ENCODE measurements around the gene SMIM32.

The SMIM32 gene

GRCh38 chr5:136207631-136208030 lies 14.7 kb upstream of the SMIM32 start:
- DNase-seq (ENCODE audit: low read depth), result no peak

- no peak for DNase-seq (ENCODE audit: low read depth)
Observed at GRCh38 chr5:136206361-136206760, 13.4 kb upstream of the SMIM32 start.

GRCh38 chr5:136205941-136206340 lies 13.0 kb upstream of the SMIM32 start:
- DNase-seq (ENCODE audit: low read depth), result no peak

- no peak for DNase-seq (ENCODE audit: low read depth)
Observed at GRCh38 chr5:136205061-136205702, 12.2 kb upstream of the SMIM32 start.

GRCh38 chr5:136203303-136203922 lies 10.5 kb upstream of the SMIM32 start:
- DNase-seq (ENCODE audit: low read depth), result no peak

- no peak for DNase-seq (ENCODE audit: low read depth)
Observed at GRCh38 chr5:136202469-136203205, 9.7 kb upstream of the SMIM32 start.

GRCh38 chr5:136201870-136202269 lies 8.9 kb upstream of the SMIM32 start:
- no peak for DNase-seq (ENCODE audit: low read depth)

GRCh38 chr5:136200761-136201160 lies 7.8 kb upstream of the SMIM32 start:
- no peak for DNase-seq (ENCODE audit: low read depth)

GRCh38 chr5:136200130-136200529 lies 7.2 kb upstream of the SMIM32 start:
- DNase-seq (ENCODE audit: low read depth), result no peak

- DNase-seq (ENCODE audit: low read depth), result no peak
Observed at GRCh38 chr5:136199408-136199807, 6.4 kb upstream of the SMIM32 start.

- DNase-seq (ENCODE audit: low read depth), result no peak
Observed at GRCh38 chr5:136198453-136198852, 5.5 kb upstream of the SMIM32 start.

- DNase-seq (ENCODE audit: low read depth), result no peak
Observed at GRCh38 chr5:136197462-136198142, 4.6 kb upstream of the SMIM32 start.

- no peak for DNase-seq (ENCODE audit: low read depth)
Observed at GRCh38 chr5:136195971-136196820, 3.2 kb upstream of the SMIM32 start.

- DNase-seq (ENCODE audit: low read depth), result no peak
Observed at GRCh38 chr5:136194576-136194975, 1.6 kb upstream of the SMIM32 start.

- DNase-seq (ENCODE audit: low read depth), result no peak
Observed at GRCh38 chr5:136193322-136193935, 467 bp upstream of the SMIM32 start.

- DNase-seq (ENCODE audit: low read depth), result no peak
Observed at GRCh38 chr5:136192015-136192525, 892 bp downstream of the SMIM32 start.

GRCh38 chr5:136191304-136192014 lies 1.5 kb downstream of the SMIM32 start:
- DNase-seq (ENCODE audit: low read depth), result no peak

- no peak for DNase-seq (ENCODE audit: low read depth)
Observed at GRCh38 chr5:136190904-136191303, 2.1 kb downstream of the SMIM32 start.

GRCh38 chr5:136190091-136190720 lies 2.8 kb downstream of the SMIM32 start:
- DNase-seq (ENCODE audit: low read depth), result no peak

GRCh38 chr5:136188859-136189258 lies 4.1 kb downstream of the SMIM32 start:
- DNase-seq (ENCODE audit: low read depth), result no peak

Measured in CMK (cell line).